Measurements from ENCODE around the gene GIPC3. TPM values are rescaled to one million over a fixed set of nuclear protein-coding genes. Genes with fewer than 3 reads are reported as not detected.
A peak's percentile ranks its signal among the peaks of the same experiment; 100 is the strongest.

GIPC3 gene, protein sequence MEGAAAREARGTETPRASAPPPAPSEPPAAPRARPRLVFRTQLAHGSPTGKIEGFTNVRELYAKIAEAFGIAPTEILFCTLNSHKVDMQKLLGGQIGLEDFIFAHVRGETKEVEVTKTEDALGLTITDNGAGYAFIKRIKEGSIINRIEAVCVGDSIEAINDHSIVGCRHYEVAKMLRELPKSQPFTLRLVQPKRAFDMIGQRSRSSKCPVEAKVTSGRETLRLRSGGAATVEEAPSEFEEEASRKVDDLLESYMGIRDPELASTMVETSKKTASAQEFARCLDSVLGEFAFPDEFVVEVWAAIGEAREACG
- total RNA-seq (under 1 TPM; 0.11 to 0.66 (median 0.35) TPM), polyA plus RNA-seq (1 to 10 TPM in 1 of 2 donors, under 1 TPM in 1; 0.52 to 3.3 TPM)
- long read RNA-seq, donor 1, result 0 reads
- long read RNA-seq, donor 2, result 0 reads
- long read RNA-seq, donor 3, partial matches to known transcripts, result 0 of 1 reads
- long read RNA-seq, donor 3, other reads (novel, unspliced or antisense), result 1 of 1 reads

DNA sequence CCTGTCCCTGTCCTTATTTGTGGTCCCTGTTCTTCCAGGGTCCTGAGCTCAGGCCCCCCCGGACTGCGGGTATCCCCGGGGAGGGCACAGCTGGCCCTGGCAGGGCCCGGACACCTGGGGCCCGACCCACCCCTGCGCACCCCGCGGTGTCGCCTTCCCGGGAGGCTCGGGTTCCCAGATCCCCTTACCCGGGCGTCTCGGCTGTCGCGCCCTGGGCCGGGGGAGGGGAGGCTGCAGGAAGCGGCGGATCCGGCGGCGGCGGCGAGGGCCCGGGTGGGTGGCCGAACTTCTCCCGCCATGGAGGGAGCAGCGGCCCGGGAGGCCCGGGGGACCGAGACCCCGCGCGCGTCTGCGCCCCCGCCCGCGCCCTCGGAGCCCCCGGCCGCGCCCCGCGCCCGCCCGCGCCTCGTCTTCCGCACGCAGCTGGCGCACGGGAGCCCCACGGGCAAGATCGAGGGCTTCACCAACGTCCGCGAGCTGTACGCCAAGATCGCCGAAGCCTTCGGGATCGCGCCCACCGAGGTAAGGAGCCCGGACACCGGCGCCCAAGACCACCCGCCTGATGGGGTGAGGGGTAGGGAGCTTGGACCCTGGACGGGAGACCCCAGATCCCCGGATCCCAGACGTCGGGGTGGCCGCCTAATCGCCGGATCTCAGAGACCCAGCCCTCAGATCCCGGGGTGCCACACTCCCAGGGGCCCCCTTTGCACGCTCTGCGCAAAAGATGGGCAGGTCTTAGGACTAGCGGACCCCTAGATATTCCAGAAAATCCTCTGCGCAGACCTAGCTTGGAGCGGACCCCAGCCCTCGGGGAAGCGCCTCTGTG, at the start of gene GIPC3:
TSS of gene GIPC3 (plus strand) at position 178 of the 826 bp plus-strand sequence. CDS start at position 298, 120 bp downstream.
- WGBS, 3 donors, result 3 to 9% (median 8%) methylated on average over 24 to 84 of the region's 84 CpGs
- Histone ChIP-seq H3K36me3 (no peaks in the 10 kb centered on the region), H3K4me3 (no peak within 1 kb of the TSS), H3K9me3 (no peaks in the 10 kb centered on the region), H3K27me3 (no peaks in the 10 kb centered on the region), H3K4me1 (ENCODE audit: insufficient read depth) (no peaks in the 10 kb centered on the region), H3K27ac (no peak within 1 kb of the TSS)
- no peak for TF ChIP-seq POLR2A (IDR thresholded peaks at IDR 0.05)
- no peak for TF ChIP-seq EP300 (IDR thresholded peaks at IDR 0.05)
- TF ChIP-seq, protein P1, sequence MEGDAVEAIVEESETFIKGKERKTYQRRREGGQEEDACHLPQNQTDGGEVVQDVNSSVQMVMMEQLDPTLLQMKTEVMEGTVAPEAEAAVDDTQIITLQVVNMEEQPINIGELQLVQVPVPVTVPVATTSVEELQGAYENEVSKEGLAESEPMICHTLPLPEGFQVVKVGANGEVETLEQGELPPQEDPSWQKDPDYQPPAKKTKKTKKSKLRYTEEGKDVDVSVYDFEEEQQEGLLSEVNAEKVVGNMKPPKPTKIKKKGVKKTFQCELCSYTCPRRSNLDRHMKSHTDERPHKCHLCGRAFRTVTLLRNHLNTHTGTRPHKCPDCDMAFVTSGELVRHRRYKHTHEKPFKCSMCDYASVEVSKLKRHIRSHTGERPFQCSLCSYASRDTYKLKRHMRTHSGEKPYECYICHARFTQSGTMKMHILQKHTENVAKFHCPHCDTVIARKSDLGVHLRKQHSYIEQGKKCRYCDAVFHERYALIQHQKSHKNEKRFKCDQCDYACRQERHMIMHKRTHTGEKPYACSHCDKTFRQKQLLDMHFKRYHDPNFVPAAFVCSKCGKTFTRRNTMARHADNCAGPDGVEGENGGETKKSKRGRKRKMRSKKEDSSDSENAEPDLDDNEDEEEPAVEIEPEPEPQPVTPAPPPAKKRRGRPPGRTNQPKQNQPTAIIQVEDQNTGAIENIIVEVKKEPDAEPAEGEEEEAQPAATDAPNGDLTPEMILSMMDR (IDR thresholded peaks at IDR 0.05), result no peak
- intact Hi-C loops (cut with DNase I), result no loop called here
- DNase-seq, result no peak

DNA sequence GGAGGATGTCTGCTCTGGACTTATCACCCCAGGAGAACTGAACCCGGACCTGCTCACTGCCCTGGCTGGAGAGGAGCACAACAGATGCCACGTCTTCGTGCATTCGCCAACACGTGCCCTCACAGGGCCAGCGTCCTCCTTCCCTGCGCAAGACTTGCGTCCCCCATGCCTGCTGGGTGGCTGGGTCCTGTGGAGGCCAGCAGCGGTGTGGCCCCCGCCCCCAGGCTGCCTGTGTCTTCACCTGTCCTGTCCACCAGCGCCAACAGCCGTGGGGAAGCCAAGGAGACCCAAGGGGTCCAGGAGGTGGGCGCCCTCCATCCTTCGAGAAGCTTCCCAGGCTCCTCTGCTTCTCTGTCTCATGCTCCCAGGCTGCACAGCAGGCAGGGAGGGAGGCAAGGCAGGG, 49.7 kb upstream of the GIPC3 start:
- Histone ChIP-seq H3K4me3 (no peak overlapping the region), H3K4me1 (ENCODE audit: insufficient read depth) (peaks cover 9% of the 10 kb centered on the region), H3K36me3 (no peaks in the 10 kb centered on the region), H3K27ac (peak overlapping the region in 1 of 2 donors; percentile 78), H3K27me3 (no peaks in the 10 kb centered on the region), H3K9me3 (no peaks in the 10 kb centered on the region)
- WGBS, 3 donors, result 89 to 92% (median 91%) methylated on average over 14 of the region's 14 CpGs
- DNase-seq, result peak in 3 of 5 donors; percentile 14 to 36 (median 35)
- intact Hi-C loops (cut with DNase I), result no loop called here
- TF ChIP-seq POLR2A (IDR thresholded peaks at IDR 0.05) (no peak), EP300 (IDR thresholded peaks at IDR 0.05) (no peak)
- TF ChIP-seq, protein P1 (IDR thresholded peaks at IDR 0.05), result no peak

- Histone ChIP-seq H3K27me3 (no peaks in the 10 kb centered on the region), H3K36me3 (no peaks in the 10 kb centered on the region), H3K9me3 (no peaks in the 10 kb centered on the region), H3K4me1 (ENCODE audit: insufficient read depth) (peaks cover 9% of the 10 kb centered on the region), H3K27ac (peak overlapping the region in 1 of 2 donors; percentile 78), H3K4me3 (no peak overlapping the region)
- TF ChIP-seq EP300 (IDR thresholded peaks at IDR 0.05), result no peak
- TF ChIP-seq, protein P1 (IDR thresholded peaks at IDR 0.05), result no peak
- no peak for TF ChIP-seq POLR2A (IDR thresholded peaks at IDR 0.05)
- WGBS, 3 donors, result 64 to 71% (median 68%) methylated on average over 10 of the region's 10 CpGs
- intact Hi-C loops (cut with DNase I), result no loop called here
- DNase-seq, result peak in 1 of 5 donors; percentile 27
Observed at GRCh38 chr19:3535981-3536380, 49.3 kb upstream of the GIPC3 start.

GRCh38 chr19:3536429-3537100, 48.7 kb upstream of the GIPC3 start:
- H3K36me3 ChIP-seq, result no peaks in the 10 kb centered on the region
- peaks cover 9% of the 10 kb centered on the region for H3K4me1 ChIP-seq (ENCODE audit: insufficient read depth)
- H3K27ac ChIP-seq, result peak overlapping the region in 1 of 2 donors; percentile 78
- intact Hi-C loops (cut with DNase I), result no loop called here
- H3K9me3 ChIP-seq, result no peaks in the 10 kb centered on the region
- WGBS, 3 donors, result 23 to 47% (median 34%) methylated on average over 26 to 27 of the region's 27 CpGs
- no peak overlapping the region for H3K4me3 ChIP-seq
- TF ChIP-seq EP300 (IDR thresholded peaks at IDR 0.05) (no peak), POLR2A (IDR thresholded peaks at IDR 0.05) (no peak)
- TF ChIP-seq, protein P1 (IDR thresholded peaks at IDR 0.05), result no peak
- no peaks in the 10 kb centered on the region for H3K27me3 ChIP-seq
- DNase-seq, result peak; percentile 62 to 76 (median 71)

All from ovary (tissue), 10 donors.